Esophagus muscularis mucosa (tissue), 4 donors: ENCODE results near the gene PRDM16. TPM values are rescaled to one million over a fixed set of nuclear protein-coding genes. Genes with fewer than 3 reads are reported as not detected.

Experiments used
- DNase-seq: peaks from one replicate; pipeline ENCODE4 v3.0.0-alpha.2; 2017; ENCODE audit errors: extremely low spot score
- H3K27ac ChIP-seq, 4 donors: fragments of 200-600 bp; sonication (generic); replicated peaks in 1 of 4; 1 replicate in 3 of 4; 2 replicates in 1 of 4; pipeline ENCODE4 v1.5.1; 2016 to 2019; ENCODE audit warnings: mild to moderate bottlenecking in 1 of 4
- H3K27me3 ChIP-seq, 4 donors: fragments of 200-600 bp; sonication (generic); one replicate each; pipeline versions ENCODE4 v1.5.1 to v1.6.0; 2016 to 2019
- H3K36me3 ChIP-seq, 4 donors: fragments of 200-600 bp; sonication (generic); one replicate each; pipeline ENCODE4 v1.5.1; 2016 to 2019
- H3K4me1 ChIP-seq, 4 donors: fragments of 200-600 bp; sonication (generic); one replicate each; pipeline ENCODE4 v1.5.1; 2016 to 2019
- H3K4me3 ChIP-seq, 4 donors: fragments of 200-600 bp; sonication (generic); 1 replicate in 2 of 4; 2 replicates in 2 of 4; pipeline ENCODE4 v1.5.1; 2016 to 2019; ENCODE audit warnings: mild to moderate bottlenecking in 4 of 4, moderate library complexity in 1 of 4
- H3K9me3 ChIP-seq, 4 donors: fragments of 200-600 bp; sonication (generic); 1 replicate in 3 of 4; 2 replicates in 1 of 4; pipeline ENCODE4 v1.5.1; 2016 to 2019
- CTCF ChIP-seq, 3 experiments: fragments of 200-600 bp in 2 of 3; fragments of 450-650 bp in 1 of 3; sonication (generic) in 2 of 3; IDR thresholded peaks; one replicate each; pipeline ENCODE4 v1.5.1; 2017 to 2019; ENCODE audit warnings: antibody characterized with exemption in 3 of 3, mild to moderate bottlenecking in 2 of 3, moderate library complexity in 1 of 3
- EP300 ChIP-seq: sonication (generic); formaldehyde crosslinking; IDR thresholded peaks from one replicate; pipeline ENCODE4 v1.6.1; 2017; ENCODE audit warnings: antibody characterized with exemption
- POLR2A ChIP-seq: fragments of 450-650 bp; IDR thresholded peaks from one replicate; pipeline ENCODE4 v1.6.1; 2017; ENCODE audit warnings: antibody characterized with exemption, moderate library complexity, mild to moderate bottlenecking, low read depth
- POLR2AphosphoS5 ChIP-seq, 2 donors: sonication (generic); formaldehyde crosslinking; IDR thresholded peaks; one replicate each; pipeline ENCODE4 v1.6.1; 2017; ENCODE audit warnings: antibody characterized with exemption in 2 of 2
- WGBS: methylation state at CpG from one replicate; pipeline ENCODE4 v1.1.5; 2018; 5-methylcytosine and 5-hydroxymethylcytosine counted together
- intact Hi-C: fragments of 100-400 bp; cut with DNase I; formaldehyde crosslinking; loops from one replicate; pipeline ENCODE4 v1.15.1; 2023
- total RNA-seq, 4 donors: library from RNA; depleted of rRNA; stranded (reverse); fragments of >200 nt; gene quantifications; one replicate each; pipeline versions ENCODE4 v1.1.0 to v1.2.1, GENCODE V29; 2016

Gene PRDM16
- total RNA-seq, 4 donors from 2014 or later = 1.2 to 4.4 (median 2.2) TPM

GRCh38 chr1:3082051-3082450, 13.0 kb downstream of the PRDM16 start:
- Histone ChIP-seq H3K4me3 (no peak overlapping the region), H3K9me3 (no peaks in the 10 kb centered on the region), H3K27me3 (peaks cover 0 to 65% (median 0%) of the 10 kb centered on the region in 4 donors), H3K36me3 (no peaks in the 10 kb centered on the region), H3K4me1 (peaks cover 0 to 17% (median 0%) of the 10 kb centered on the region in 4 donors), H3K27ac (no peak overlapping the region)
- DNase-seq = no peak
- WGBS = 93% methylated on average over 6 of the region's 8 CpGs
- no peak for TF ChIP-seq POLR2AphosphoS5 (IDR thresholded peaks at IDR 0.05)
- TF ChIP-seq EP300 = no peak
- TF ChIP-seq CTCF (IDR thresholded peaks at IDR 0.05) = no peak
- TF ChIP-seq POLR2A = no peak
- intact Hi-C loops = no loop called here

GRCh38 chr1:3082571-3083516, 13.8 kb downstream of the PRDM16 start:
- intact Hi-C loops = no loop called here
- Histone ChIP-seq H3K4me1 (peaks cover 0 to 11% (median 0%) of the 10 kb centered on the region in 4 donors), H3K4me3 (no peak overlapping the region), H3K9me3 (no peaks in the 10 kb centered on the region), H3K27ac (no peak overlapping the region), H3K27me3 (peaks cover 0 to 58% (median 0%) of the 10 kb centered on the region in 4 donors), H3K36me3 (no peaks in the 10 kb centered on the region)
- WGBS = 96% methylated on average over 15 of the region's 42 CpGs
- TF ChIP-seq CTCF (IDR thresholded peaks at IDR 0.05) (no peak), POLR2A (no peak), EP300 (no peak), POLR2AphosphoS5 (IDR thresholded peaks at IDR 0.05) (no peak)
- no peak for DNase-seq

GRCh38 chr1:3084154-3084553, 15.2 kb downstream of the PRDM16 start:
- H3K4me1 ChIP-seq = peaks cover 0 to 7% (median 0%) of the 10 kb centered on the region in 4 donors
- no peak for TF ChIP-seq POLR2A
- TF ChIP-seq EP300 = no peak
- no peak for TF ChIP-seq POLR2AphosphoS5 (IDR thresholded peaks at IDR 0.05)
- no peak for TF ChIP-seq CTCF (IDR thresholded peaks at IDR 0.05)
- no peaks in the 10 kb centered on the region for H3K9me3 ChIP-seq
- no peak for DNase-seq
- H3K4me3 ChIP-seq = no peak overlapping the region
- WGBS = 90% methylated on average over 2 of the region's 16 CpGs
- no peak overlapping the region for H3K27ac ChIP-seq
- no peaks in the 10 kb centered on the region for H3K36me3 ChIP-seq
- peaks cover 0 to 50% (median 0%) of the 10 kb centered on the region in 4 donors for H3K27me3 ChIP-seq
- intact Hi-C loops = no loop called here

GRCh38 chr1:3084726-3085125, 15.7 kb downstream of the PRDM16 start:
- intact Hi-C loops = no loop called here
- no peak for TF ChIP-seq POLR2A
- TF ChIP-seq EP300 = no peak
- no peak for TF ChIP-seq POLR2AphosphoS5 (IDR thresholded peaks at IDR 0.05)
- no peak for TF ChIP-seq CTCF (IDR thresholded peaks at IDR 0.05)
- peaks cover 0 to 50% (median 0%) of the 10 kb centered on the region in 4 donors for H3K27me3 ChIP-seq
- no peaks in the 10 kb centered on the region for H3K9me3 ChIP-seq
- no peak overlapping the region for H3K4me3 ChIP-seq
- no peak for DNase-seq
- no peak overlapping the region for H3K27ac ChIP-seq
- peaks cover 0 to 7% (median 0%) of the 10 kb centered on the region in 4 donors for H3K4me1 ChIP-seq
- no peaks in the 10 kb centered on the region for H3K36me3 ChIP-seq
- WGBS = 100% methylated on average over 1 of the region's 12 CpGs
